Colonic mucosa (tissue), 4 donors: ENCODE measurements around the gene BBX. TPM values are rescaled to one million over a fixed set of nuclear protein-coding genes. Genes with fewer than 3 reads are reported as not detected.

Source experiments
- DNase-seq: peaks from one replicate; pipeline ENCODE4 v3.0.0-alpha.2; 2020
- H3K27ac ChIP-seq: fragments of 200-600 bp; one replicate; pipeline ENCODE4 v1.8.0; 2021
- H3K27me3 ChIP-seq: fragments of 200-600 bp; one replicate; pipeline ENCODE4 v1.8.0; 2021
- H3K36me3 ChIP-seq: fragments of 200-600 bp; one replicate; pipeline ENCODE4 v1.8.0; 2021
- H3K4me1 ChIP-seq: fragments of 200-600 bp; one replicate; pipeline ENCODE4 v1.8.0; 2021; ENCODE audit warnings: mild to moderate bottlenecking
- H3K4me3 ChIP-seq: fragments of 200-600 bp; one replicate; pipeline ENCODE4 v1.8.0; 2021
- H3K9ac ChIP-seq, 2 donors: one replicate each; pipeline ENCODE4 v1.7.0; 2013; ENCODE audit warnings: control low read depth in 2 of 2, low read depth in 2 of 2, low read length in 2 of 2
- H3K9me3 ChIP-seq: fragments of 200-600 bp; one replicate; pipeline ENCODE4 v1.8.0; 2021
- CTCF ChIP-seq: fragments of 200-600 bp; IDR thresholded peaks from one replicate; pipeline ENCODE4 v1.8.0; 2022; ENCODE audit warnings: antibody characterized with exemption, mild to moderate bottlenecking
- intact Hi-C: fragments of 100-400 bp; cut with DNase I; formaldehyde crosslinking; loops from one replicate; pipeline ENCODE4 v1.14.1; 2022
- total RNA-seq, 2 donors: library from RNA; stranded (reverse); fragmentation: NEBNext Ultra II Directional in 1 of 2; extraction: Animal tissue kit (Norgen Biotek cat#: 25700) in 1 of 2; gene quantifications; one replicate each; pipeline ENCODE4 v1.2.1, GENCODE V29; 2021
- donor health status: healthy.
- donor health status: DM: no; HTN: no; CAD: no.
- donor health status: DM: no; HTN: no; CAD: no.

Gene BBX
- total RNA-seq, 2 donors from 2014 or later, result 21.5 to 44.3 TPM

GRCh38 chr3:107756649-107757048 lies 233.9 kb downstream of the BBX start:
- no peak overlapping the region for H3K4me3 ChIP-seq
- H3K4me1 ChIP-seq, result no peaks in the 10 kb centered on the region
- no peaks in the 10 kb centered on the region for H3K9me3 ChIP-seq
- no peaks in the 10 kb centered on the region for H3K27me3 ChIP-seq
- no peaks in the 10 kb centered on the region for H3K36me3 ChIP-seq
- TF ChIP-seq CTCF, result no peak
- H3K9ac ChIP-seq, result no peak overlapping the region
- intact Hi-C loops, result loop anchor here (10.0 kb wide), 1 partner anchor 88 kb away; no protein-coding TSS in a partner anchor
- H3K27ac ChIP-seq, result no peak overlapping the region
- DNase-seq, result no peak

DNA sequence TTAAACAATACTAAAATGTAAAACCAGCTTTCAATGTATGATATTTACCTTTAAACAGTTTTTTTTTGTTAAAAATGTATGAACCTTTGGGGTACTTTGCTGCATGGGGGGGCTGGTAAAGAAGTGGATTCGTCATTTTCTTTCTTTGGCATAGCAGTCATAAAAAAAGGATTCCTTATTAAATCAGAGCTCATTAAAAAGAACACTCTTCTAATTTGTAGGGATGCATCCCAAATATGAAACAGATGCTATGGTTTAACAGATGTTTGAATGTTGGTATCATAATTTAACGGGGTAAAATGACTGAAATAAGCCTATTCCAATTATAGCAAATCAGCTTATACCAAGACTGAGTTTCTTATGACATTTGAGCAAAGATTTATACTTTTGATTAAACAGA lies 234.4 kb downstream of the BBX start:
- no peak overlapping the region for H3K4me3 ChIP-seq
- no peaks in the 10 kb centered on the region for H3K27me3 ChIP-seq
- TF ChIP-seq CTCF, result no peak
- H3K9me3 ChIP-seq, result no peaks in the 10 kb centered on the region
- no peak overlapping the region for H3K9ac ChIP-seq
- intact Hi-C loops, result loop anchor here (10.0 kb wide), 1 partner anchor 88 kb away; no protein-coding TSS in a partner anchor
- DNase-seq, result no peak
- no peaks in the 10 kb centered on the region for H3K36me3 ChIP-seq
- H3K27ac ChIP-seq, result no peak overlapping the region
- no peaks in the 10 kb centered on the region for H3K4me1 ChIP-seq

GRCh38 chr3:107760144-107760543 lies 237.4 kb downstream of the BBX start:
- no peak for TF ChIP-seq CTCF
- no peaks in the 10 kb centered on the region for H3K27me3 ChIP-seq
- DNase-seq, result no peak
- no peak overlapping the region for H3K4me3 ChIP-seq
- no peaks in the 10 kb centered on the region for H3K36me3 ChIP-seq
- intact Hi-C loops, result no loop called here
- H3K9me3 ChIP-seq, result no peaks in the 10 kb centered on the region
- H3K9ac ChIP-seq, result no peak overlapping the region
- H3K27ac ChIP-seq, result no peak overlapping the region
- no peaks in the 10 kb centered on the region for H3K4me1 ChIP-seq

DNA sequence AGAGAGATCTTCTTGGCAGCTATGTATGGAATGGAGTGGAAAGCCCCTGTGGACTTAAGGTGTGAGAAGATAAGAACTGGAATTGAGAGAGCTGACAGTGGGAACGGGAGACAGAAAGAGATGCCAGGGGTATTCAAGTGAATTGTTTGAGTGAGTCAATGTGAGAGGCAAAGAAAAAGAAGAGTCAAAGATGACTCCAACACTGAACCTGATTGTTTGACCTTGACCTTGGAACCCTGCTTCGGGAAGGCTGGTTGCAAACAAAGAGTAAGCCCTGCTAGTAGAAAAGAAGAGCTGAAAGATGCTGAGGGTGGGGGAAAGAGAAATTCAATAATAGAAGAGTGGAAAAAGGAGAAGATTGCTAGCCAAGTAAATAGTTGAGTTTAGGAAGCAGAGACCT lies 238.6 kb downstream of the BBX start:
- no peak for TF ChIP-seq CTCF
- H3K27ac ChIP-seq, result no peak overlapping the region
- H3K4me1 ChIP-seq, result no peaks in the 10 kb centered on the region
- H3K36me3 ChIP-seq, result no peaks in the 10 kb centered on the region
- H3K9ac ChIP-seq, result no peak overlapping the region
- H3K27me3 ChIP-seq, result no peaks in the 10 kb centered on the region
- intact Hi-C loops, result no loop called here
- H3K9me3 ChIP-seq, result no peaks in the 10 kb centered on the region
- H3K4me3 ChIP-seq, result no peak overlapping the region
- DNase-seq, result no peak

- no peak for DNase-seq
- Histone ChIP-seq H3K9me3 (no peaks in the 10 kb centered on the region), H3K4me3 (no peak overlapping the region), H3K9ac (no peak overlapping the region), H3K36me3 (no peaks in the 10 kb centered on the region), H3K27me3 (no peaks in the 10 kb centered on the region), H3K27ac (no peak overlapping the region), H3K4me1 (no peaks in the 10 kb centered on the region)
- intact Hi-C loops, result no loop called here
- no peak for TF ChIP-seq CTCF
Observed at GRCh38 chr3:107765524-107765923, 242.8 kb downstream of the BBX start.
